HUES6 (cell line): ENCODE data around the gene ANGPTL1.

Source experiments
- H3K27ac ChIP-seq: 2 replicates; pipeline ENCODE4 v1.7.0; 2013; ENCODE audit warnings: low read depth, mild to moderate bottlenecking, low read length, inconsistent platforms
- H3K27me3 ChIP-seq: 2 replicates; pipeline ENCODE4 v1.6.1; 2013; ENCODE audit warnings: low read length; ENCODE audit not compliant: control insufficient read depth, insufficient read depth
- H3K36me3 ChIP-seq: 2 replicates; pipeline ENCODE4 v1.6.1; 2013; ENCODE audit warnings: low read length; ENCODE audit not compliant: control insufficient read depth, insufficient read depth
- H3K4me1 ChIP-seq: 2 replicates; pipeline ENCODE4 v1.6.1; 2013; ENCODE audit warnings: low read length; ENCODE audit not compliant: control insufficient read depth, insufficient read depth
- H3K4me3 ChIP-seq: 2 replicates; pipeline ENCODE4 v1.5.1; 2013; ENCODE audit warnings: low read depth, low read length
- H3K9ac ChIP-seq: one replicate; pipeline ENCODE4 v1.6.1; 2013; ENCODE audit warnings: mild to moderate bottlenecking, low read length
- H3K9me3 ChIP-seq: 2 replicates; pipeline ENCODE4 v1.6.1; 2013; ENCODE audit warnings: low read depth, low read length; ENCODE audit not compliant: control insufficient read depth, insufficient read depth

The ANGPTL1 gene

DNA sequence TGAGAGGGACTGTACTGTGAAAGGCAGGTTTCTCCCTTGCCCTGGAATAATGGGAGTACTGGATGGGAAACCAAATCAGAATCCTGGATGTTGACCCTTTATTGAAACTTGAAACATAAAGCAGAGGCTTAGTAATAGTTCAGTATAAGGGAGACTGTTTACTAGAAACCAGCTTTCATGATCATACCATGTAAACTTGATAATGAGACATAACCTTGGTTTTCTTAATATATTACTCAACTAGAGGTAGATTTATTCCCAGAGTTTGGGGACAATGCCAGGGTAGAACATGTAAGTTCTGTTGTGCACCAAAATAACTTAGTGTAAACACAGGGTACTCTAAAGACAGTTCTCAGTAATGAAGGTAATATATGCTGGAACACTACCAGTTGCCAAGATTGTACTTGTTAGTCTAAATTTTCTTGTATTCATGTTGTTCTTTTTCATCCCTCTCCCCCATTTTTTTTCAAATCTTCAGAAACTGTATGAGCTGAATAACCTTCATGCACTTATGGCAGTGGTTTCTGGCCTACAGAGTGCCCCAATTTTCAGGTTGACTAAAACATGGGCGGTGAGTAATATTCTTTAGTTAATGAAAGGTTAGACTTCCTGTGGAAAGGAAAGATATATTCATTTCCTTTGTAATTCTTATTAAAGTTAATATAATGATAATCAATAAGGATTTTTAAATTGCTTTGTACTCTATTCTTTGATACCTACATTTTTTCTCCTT lies 49.6 kb downstream of the ANGPTL1 start:
- H3K36me3 ChIP-seq: no peaks in the 10 kb centered on the region
- no peaks in the 10 kb centered on the region for H3K9me3 ChIP-seq
- H3K27me3 ChIP-seq: no peaks in the 10 kb centered on the region
- no peak overlapping the region for H3K27ac ChIP-seq
- H3K9ac ChIP-seq: no peak overlapping the region
- H3K4me1 ChIP-seq: peaks cover 3% of the 10 kb centered on the region
- no peak overlapping the region for H3K4me3 ChIP-seq

GRCh38 chr1:178819123-178819522 lies 51.8 kb downstream of the ANGPTL1 start:
- no peaks in the 10 kb centered on the region for H3K36me3 ChIP-seq
- H3K9me3 ChIP-seq: no peaks in the 10 kb centered on the region
- no peak overlapping the region for H3K27ac ChIP-seq
- H3K4me3 ChIP-seq: no peak overlapping the region
- H3K27me3 ChIP-seq: no peaks in the 10 kb centered on the region
- H3K9ac ChIP-seq: no peak overlapping the region
- H3K4me1 ChIP-seq: peaks cover 3% of the 10 kb centered on the region

- no peaks in the 10 kb centered on the region for H3K36me3 ChIP-seq
- no peak overlapping the region for H3K4me3 ChIP-seq
- no peaks in the 10 kb centered on the region for H3K9me3 ChIP-seq
- peaks cover 3% of the 10 kb centered on the region for H3K4me1 ChIP-seq
- no peaks in the 10 kb centered on the region for H3K27me3 ChIP-seq
- no peak overlapping the region for H3K27ac ChIP-seq
- no peak overlapping the region for H3K9ac ChIP-seq
Observed at GRCh38 chr1:178818416-178818815, 52.5 kb downstream of the ANGPTL1 start.

DNA sequence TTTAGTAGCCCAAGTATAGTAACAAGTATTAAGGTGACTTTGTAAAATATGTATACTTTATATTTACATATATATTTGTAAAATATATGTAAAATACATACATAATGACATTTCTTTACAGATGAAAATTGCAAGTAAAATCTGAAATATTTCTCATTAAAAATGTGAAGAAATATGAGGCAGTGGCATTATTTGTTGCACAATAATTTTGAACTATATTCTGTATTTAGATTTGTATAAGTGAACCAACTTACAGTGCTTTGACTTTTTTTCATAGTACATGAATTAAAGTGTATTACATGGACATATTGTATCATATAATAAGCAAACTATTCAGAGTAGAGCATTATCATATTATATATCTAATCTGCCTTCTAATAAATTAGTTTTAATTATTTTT lies 60.3 kb downstream of the ANGPTL1 start:
- Histone ChIP-seq H3K9ac (no peak overlapping the region), H3K27me3 (no peaks in the 10 kb centered on the region), H3K4me1 (no peaks in the 10 kb centered on the region), H3K27ac (no peak overlapping the region), H3K9me3 (no peaks in the 10 kb centered on the region), H3K36me3 (peaks cover 3% of the 10 kb centered on the region; the same call in 1 of the 2 replicates), H3K4me3 (no peak overlapping the region)

GRCh38 chr1:178808529-178808928 lies 62.3 kb downstream of the ANGPTL1 start:
- H3K27ac ChIP-seq: no peak overlapping the region
- no peaks in the 10 kb centered on the region for H3K9me3 ChIP-seq
- H3K36me3 ChIP-seq: peaks cover 3% of the 10 kb centered on the region; the same call in 1 of the 2 replicates
- no peaks in the 10 kb centered on the region for H3K4me1 ChIP-seq
- H3K9ac ChIP-seq: no peak overlapping the region
- no peaks in the 10 kb centered on the region for H3K27me3 ChIP-seq
- H3K4me3 ChIP-seq: no peak overlapping the region

GRCh38 chr1:178806665-178807300 lies 64.1 kb downstream of the ANGPTL1 start:
- no peaks in the 10 kb centered on the region for H3K27me3 ChIP-seq
- no peaks in the 10 kb centered on the region for H3K9me3 ChIP-seq
- peaks cover 3% of the 10 kb centered on the region; the same call in 1 of the 2 replicates for H3K36me3 ChIP-seq
- H3K27ac ChIP-seq: no peak overlapping the region
- H3K4me1 ChIP-seq: no peaks in the 10 kb centered on the region
- H3K9ac ChIP-seq: no peak overlapping the region
- H3K4me3 ChIP-seq: no peak overlapping the region

- Histone ChIP-seq H3K36me3 (no peaks in the 10 kb centered on the region; the same call in 1 of the 2 replicates), H3K27ac (no peak overlapping the region), H3K27me3 (no peaks in the 10 kb centered on the region), H3K9ac (no peak overlapping the region), H3K4me3 (no peak overlapping the region), H3K9me3 (no peaks in the 10 kb centered on the region), H3K4me1 (no peaks in the 10 kb centered on the region)
Observed at GRCh38 chr1:178802873-178803272, 68.0 kb downstream of the ANGPTL1 start.
